Subcutaneous adipose tissue (tissue), 4 donors: ENCODE data around the gene RUNX2. TPM values are rescaled to one million over a fixed set of nuclear protein-coding genes. Genes with fewer than 3 reads are reported as not detected.

Experiments
- CTCF ChIP-seq: fragments of 450-650 bp; IDR thresholded peaks from one replicate; pipeline ENCODE4 v1.5.1; 2016; ENCODE audit warnings: low read depth, mild to moderate bottlenecking, control low read depth, antibody characterized with exemption, moderate library complexity
- total RNA-seq, 4 donors: library from RNA; depleted of rRNA; stranded (reverse); fragments of >200 nt; gene quantifications; one replicate each; pipeline ENCODE4 v1.1.0, GENCODE V29; 2016

RUNX2 gene
- total RNA-seq, 4 donors from 2014 or later = 1.3 to 4.6 (median 2.6) TPM

GRCh38 chr6:45589367-45589766, 261.2 kb downstream of the RUNX2 start:
- no peak for TF ChIP-seq CTCF

- TF ChIP-seq CTCF = no peak
These were observed 262.1 kb downstream of the RUNX2 start for GRCh38 chr6:45590226-45590625.

GRCh38 chr6:45590696-45591184, 262.6 kb downstream of the RUNX2 start:
- TF ChIP-seq CTCF = no peak

GRCh38 chr6:45591306-45591705, 263.2 kb downstream of the RUNX2 start:
- no peak for TF ChIP-seq CTCF

- no peak for TF ChIP-seq CTCF
These were observed 263.8 kb downstream of the RUNX2 start for GRCh38 chr6:45591890-45592289.

- no peak for TF ChIP-seq CTCF
These were observed 264.9 kb downstream of the RUNX2 start for GRCh38 chr6:45592991-45593390.

- no peak for TF ChIP-seq CTCF
These were observed 267.1 kb downstream of the RUNX2 start for GRCh38 chr6:45595010-45595851.
